HG03575 (cell line): ENCODE data around the gene HIVEP2.

Experiments
- ATAC-seq: cut with Tn5 transposase; IDR thresholded peaks from one replicate; pipeline ENCODE4 v1.9.1; 2021; ENCODE audit not compliant: unreplicated experiment, insufficient number of reproducible peaks, low FRiP score; ENCODE audit errors: extremely low read depth

Gene HIVEP2

GRCh38 chr6:142853244-142854180, 91.5 kb downstream of the HIVEP2 start:
- ATAC-seq = no peak

DNA sequence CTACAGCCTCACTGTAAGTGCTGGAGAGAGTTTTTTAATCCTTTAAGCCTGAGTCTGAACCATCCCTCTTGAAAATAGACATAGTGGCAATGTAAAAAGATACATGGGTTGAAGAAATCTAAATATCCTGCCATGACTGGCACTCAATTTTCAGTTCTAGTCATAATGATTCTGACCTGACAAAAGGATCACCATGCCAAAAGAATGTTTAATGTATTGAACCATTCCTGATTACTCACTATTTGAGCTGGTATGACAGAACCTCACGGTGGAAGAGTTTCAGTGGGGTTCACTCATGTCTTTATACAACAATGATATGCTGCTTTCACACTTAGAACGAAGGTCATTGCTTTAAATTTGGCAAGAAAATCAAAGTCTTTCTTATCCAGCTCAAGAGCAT, 93.4 kb downstream of the HIVEP2 start:
- ATAC-seq = no peak

GRCh38 chr6:142850679-142851423, 94.1 kb downstream of the HIVEP2 start:
- no peak for ATAC-seq

- no peak for ATAC-seq
Measured at GRCh38 chr6:142848976-142849375, 96.0 kb downstream of the HIVEP2 start.

GRCh38 chr6:142848156-142848555, 96.8 kb downstream of the HIVEP2 start:
- ATAC-seq = no peak

DNA sequence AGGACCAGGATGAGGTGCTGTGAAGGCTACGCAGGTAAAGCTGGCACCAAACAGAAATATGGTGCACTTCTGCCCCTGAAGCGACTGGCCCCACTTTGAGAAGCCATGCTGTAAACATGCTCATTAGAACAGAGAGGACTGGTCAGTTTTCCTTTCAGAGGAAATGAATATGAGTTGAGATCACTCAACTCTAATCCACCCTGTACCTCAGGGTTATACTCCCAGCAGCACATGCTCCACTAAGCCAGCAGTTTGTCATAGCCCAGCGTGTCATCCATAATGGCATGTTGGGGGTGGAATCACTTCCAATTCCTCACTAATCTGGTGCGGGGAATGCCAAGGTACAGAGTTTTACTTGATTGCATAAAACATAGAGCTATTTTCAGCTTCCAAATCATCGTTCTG, 98.1 kb downstream of the HIVEP2 start:
- no peak for ATAC-seq

DNA sequence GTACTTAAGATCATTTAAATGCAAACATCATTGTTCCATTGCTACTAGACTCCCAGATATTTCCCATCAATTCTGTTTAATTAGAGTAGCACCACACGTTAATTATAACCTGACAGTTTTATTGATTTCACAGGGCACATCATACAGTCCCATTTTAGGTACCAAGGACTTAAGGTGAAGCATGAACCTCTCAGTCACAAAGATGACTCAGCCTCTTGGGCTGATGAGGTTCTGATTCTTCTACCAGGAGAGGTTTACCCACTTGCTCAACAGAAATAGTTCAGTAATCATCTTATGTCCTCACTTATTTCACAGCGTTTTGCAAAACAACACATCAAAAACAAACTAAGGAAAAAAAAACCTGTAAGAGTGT, 98.5 kb downstream of the HIVEP2 start:
- no peak for ATAC-seq

DNA sequence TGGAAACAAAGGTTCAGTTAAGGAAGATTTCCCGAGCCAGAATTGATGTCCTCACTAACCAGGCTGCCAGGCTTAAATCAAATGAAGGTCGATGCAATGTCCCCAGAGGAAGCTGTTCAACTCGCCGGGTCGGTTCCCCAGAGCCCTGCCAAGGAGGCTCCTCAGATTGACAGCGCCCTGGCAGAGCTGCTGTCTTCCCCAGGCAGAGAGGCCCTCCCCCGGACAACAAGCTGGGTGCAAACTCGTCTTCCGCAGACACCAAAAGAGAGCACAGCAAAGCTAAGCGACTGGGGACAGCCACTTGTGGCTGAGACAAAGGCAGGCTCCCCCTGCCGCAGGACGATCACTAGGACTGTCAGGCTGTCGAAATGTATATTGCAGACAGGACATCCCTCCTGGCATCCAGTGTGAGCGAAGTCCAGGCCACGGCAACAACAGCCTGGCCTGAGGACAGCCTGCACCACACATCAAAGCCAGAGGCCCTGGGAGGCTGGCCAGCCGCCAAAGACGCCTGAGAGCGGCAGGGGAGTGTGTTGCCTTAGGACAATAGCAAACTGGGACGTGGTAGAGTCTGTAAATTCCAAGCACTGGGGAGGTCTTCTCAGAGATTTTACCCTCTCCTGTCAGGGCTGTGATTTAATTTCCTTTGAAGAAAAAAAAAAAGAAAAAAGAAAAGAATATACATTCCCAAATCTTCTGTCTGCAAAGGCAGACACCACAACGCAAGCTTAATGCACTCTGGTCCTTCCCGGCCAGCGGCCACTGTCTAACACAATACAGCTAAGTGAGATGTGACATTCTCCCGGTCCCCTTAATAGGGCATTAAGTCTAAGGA, 99.1 kb downstream of the HIVEP2 start:
- ATAC-seq = no peak

- no peak for ATAC-seq
Measured at GRCh38 chr6:142845143-142845571, 99.8 kb downstream of the HIVEP2 start.

DNA sequence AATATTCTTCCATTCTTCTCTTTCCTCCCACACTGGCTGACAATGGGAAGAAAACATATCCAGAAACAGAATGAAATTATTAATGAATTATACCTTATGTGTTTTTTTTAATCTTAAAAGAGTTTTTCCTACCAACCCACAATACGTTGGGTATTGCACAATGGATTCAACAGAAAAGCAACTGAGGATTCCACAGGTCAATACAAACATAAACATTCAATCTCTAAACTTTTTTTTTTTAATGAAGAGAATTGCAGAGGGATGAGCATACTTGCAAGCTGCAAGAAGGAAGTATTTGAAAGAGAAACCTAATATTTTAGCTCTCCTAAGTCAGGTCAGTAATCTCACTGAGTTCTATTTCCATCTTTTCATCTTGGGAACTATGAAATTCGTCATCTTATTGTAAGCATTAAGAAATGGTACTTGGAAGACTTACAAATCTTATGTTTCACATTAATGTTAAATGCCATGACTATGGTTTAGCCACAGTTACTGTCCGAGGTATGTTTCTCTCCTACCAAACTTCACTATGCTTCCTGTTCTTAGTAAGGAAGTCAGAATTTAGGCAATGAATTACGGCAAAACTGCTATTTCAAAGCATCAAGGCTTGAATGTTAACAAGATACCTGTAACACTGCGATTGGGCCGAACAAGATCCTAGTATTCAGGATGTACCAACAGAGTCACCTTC, 100.8 kb downstream of the HIVEP2 start:
- no peak for ATAC-seq

- ATAC-seq = no peak
Measured at GRCh38 chr6:142843361-142843760, 101.6 kb downstream of the HIVEP2 start.

GRCh38 chr6:142842418-142843261, 102.3 kb downstream of the HIVEP2 start:
- peak; percentile 60 for ATAC-seq

DNA sequence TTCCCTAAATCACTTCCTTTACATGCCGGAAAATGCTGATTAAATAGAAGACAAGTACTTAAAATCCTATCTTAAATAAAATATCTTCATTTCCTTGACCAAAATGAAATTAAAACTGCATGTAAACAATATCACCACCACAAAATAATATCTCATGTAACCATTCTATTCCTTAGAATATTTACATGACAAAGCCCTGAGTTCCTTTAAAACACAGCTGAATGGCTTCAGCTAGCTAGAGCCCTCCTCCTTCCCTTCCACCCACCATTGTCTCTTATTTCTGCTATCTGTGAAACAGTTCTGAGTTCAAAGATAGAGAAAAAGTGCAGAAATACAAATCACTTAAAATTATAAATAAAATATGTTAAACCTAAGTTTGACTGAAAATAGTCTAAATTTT, 103.1 kb downstream of the HIVEP2 start:
- no peak for ATAC-seq

DNA sequence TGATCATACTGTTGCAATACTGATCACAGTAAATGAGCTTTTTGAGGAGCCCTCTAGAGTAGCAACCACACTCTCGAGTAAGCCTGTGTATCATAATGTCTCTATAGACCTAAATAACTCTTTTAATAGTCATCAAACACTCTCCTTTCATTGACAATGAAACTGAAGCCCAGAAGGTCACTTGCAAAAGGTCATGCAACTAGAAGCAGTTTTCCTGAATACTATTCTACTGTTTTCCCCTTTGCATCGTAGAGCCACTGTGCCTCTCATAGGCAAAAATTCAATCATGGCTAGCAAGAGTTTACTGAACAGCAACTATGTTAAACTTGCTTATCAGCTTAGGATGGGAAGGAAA, 105.3 kb downstream of the HIVEP2 start:
- ATAC-seq = no peak

DNA sequence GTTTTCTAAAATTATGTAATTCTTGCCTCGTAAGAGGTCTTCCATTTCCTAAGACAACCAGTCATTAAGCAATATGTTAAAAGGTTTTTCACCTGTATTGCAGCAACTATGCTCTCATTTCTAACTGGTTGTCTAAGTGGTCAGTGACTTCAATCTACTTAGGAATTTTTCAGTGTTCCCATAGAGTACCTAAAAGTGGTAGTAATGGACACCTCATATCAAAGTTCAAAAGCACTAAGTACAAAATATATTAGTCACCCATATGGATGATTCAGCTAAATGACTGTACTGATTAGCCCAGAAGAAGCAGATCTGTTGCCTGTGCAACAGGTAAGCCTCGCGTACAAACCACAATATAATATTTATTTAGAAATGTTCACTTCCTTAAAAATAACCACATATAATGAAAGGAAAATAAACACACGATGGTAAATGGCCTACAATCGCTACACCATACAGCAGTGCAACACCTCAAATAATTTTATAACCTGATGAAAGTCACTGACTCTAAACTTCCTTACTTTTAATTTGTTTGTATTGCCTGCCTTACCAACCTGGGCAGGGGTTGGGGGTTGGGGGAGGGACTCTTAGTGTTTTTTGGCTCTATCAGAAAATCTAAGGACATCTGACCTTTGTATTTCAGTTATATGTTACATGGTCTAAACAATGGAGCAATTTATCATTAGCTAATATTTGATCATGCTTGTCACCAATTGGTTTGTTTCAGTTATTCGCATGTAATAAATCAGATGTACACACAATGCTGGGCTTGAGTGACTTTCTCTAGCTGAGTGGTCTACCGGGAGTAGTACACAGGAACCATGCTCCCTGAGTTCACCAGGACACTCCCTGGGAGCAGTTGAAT, 105.9 kb downstream of the HIVEP2 start:
- no peak for ATAC-seq

- ATAC-seq = no peak
Measured at GRCh38 chr6:142835787-142836535, 109.0 kb downstream of the HIVEP2 start.

- ATAC-seq = no peak
Measured at GRCh38 chr6:142834853-142835252, 110.1 kb downstream of the HIVEP2 start.
